ENCODE measurements around the gene CAMTA2.
"Not testable (repeated sequence)": the region's sequence is repeated elsewhere in the genome, so short reads cannot be mapped to it uniquely, and the experiment has no call there.

The CAMTA2 gene

DNA sequence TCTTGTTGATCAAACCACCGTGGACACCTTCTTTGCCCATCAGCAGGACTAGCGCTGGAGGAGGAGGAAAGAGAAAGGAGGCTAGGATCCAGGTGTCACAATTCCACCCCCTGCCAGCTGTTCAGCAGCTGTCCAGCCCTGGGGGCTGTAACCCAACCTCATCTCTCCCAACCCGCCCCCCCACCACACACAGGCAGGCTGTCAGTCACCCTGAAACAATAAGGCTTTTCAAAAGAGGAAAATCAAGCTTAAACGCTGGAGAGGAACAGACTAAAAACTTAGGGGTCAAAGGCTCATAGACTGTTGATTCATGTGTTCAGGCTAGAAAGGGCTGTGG lies 41.6 kb downstream of the CAMTA2 start:
- DNase-seq: no peak

DNA sequence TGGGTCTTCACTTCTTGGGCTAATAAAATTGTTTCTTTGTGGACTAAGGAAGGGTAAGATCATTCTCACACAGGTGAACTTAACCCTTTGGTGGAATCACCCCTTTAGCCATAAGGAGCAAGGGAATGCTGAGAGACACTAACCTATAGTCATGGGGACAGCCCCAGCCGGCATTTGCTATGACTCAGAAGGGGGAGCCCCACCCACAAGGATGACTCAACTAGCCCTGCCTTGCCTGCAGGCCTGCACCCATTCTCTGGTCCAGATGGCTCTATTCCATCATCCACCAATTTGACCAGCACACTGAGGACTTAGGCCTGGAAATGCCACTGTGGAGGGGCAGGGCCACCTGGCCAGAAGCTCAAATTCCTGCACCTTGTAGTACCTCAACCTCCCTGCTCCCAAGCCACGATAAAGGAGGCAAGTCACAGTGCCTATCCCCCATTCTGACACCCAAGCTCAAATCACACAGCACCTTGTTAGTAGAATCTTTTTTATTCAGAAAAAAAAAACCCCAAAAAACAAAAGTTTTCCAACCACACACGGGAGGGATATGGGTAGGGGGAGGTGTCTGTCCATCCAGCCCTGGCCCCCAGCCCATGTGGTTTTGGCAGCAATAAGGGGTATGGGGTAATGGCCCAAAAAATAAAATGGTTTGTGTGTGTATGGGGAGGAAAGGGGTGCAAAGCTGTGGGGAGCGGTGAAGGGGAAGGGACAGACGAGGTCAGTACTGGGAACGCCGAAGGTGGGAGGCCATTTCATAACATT lies 42.1 kb downstream of the CAMTA2 start:
- DNase-seq: peak; percentile 61

DNA sequence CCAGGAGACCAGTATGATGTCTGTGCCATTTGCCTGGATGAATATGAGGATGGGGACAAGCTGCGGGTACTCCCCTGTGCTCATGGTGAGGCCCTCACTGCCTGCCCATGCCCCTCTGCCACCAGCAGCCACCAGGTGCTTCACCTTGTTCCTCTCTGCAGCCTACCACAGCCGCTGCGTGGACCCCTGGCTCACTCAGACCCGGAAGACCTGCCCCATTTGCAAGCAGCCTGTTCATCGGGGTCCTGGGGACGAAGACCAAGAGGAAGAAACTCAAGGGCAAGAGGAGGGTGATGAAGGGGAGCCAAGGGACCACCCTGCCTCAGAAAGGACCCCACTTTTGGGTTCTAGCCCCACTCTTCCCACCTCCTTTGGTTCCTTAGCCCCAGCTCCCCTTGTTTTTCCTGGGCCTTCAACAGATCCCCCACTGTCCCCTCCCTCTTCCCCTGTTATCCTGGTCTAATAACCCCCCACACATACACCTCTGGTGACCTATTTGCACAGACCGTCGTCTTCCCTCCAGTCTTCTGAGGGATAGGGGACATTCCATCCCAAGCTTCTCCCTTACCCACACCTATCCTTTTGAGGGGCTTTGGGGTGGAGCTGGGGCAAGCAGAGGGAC lies 42.8 kb downstream of the CAMTA2 start:
- no peak for DNase-seq

DNA sequence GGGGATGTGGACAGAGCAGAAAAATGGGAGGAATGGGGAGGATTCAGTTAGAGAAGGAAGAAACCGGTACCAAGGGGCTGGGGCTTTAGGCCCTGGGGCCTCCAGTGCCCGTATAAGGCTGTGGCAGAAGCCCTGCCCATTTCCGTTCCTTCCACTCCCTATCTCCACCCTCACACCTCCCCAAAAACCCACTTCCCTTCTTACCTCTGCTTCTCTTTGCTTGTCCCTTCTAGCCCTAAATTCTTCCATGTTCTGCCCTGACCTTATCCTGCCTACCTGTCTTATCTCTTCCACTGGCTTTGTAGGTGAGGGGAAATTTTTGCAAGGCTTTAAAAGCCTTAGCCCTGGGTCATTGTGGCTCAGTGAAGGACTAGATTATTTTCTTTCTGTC lies 43.3 kb downstream of the CAMTA2 start:
- peak; percentile 67 for DNase-seq

DNA sequence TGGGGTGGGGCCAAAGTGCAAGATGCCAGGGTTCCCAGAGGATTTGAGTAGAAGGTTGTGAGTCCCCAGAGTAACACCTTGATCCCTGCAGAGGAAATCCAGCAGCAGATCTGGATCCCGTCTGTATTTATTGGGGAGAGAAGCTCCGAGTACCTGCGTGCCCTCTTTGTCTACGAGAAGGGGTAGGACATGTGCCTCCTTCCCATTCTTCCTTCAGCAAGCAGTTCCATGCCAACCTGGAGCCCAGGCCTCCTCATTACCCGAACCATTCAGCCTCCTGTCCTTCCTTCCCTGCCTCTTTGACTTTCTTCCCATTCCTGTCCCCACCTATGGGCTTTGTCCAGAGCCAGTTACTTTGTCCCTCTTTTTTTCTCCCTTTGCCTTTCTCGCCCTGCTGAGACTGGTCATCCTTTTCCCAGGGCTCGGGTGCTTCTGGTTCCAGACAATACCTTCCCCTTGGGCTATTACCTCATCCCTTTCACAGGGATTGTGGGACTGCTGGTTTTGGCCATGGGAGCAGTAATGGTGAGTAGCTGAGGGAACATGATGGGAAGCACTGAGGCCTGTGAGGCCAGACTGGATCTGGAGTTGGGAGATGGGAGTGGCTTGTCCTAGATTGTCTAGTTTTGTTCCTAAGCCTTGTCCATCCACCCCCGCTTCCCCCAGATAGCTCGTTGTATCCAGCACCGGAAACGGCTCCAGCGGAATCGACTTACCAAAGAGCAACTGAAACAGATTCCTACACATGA lies 44.5 kb downstream of the CAMTA2 start:
- DNase-seq: no peak

DNA sequence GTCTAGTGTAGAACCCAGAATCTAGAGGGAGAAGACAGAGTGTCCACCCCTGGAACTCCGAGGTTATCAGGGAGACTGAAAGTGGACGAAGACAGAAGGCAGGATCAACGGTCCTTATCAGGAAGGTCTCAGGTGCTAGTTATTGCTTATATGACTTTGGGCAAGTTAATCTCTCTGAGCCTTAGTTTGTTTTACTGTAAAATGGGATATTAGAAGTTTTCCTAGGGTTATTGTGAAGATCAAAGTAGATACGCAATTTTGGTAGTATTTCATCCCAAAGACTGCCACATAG lies 46.2 kb downstream of the CAMTA2 start:
- DNase-seq: no peak

DNA sequence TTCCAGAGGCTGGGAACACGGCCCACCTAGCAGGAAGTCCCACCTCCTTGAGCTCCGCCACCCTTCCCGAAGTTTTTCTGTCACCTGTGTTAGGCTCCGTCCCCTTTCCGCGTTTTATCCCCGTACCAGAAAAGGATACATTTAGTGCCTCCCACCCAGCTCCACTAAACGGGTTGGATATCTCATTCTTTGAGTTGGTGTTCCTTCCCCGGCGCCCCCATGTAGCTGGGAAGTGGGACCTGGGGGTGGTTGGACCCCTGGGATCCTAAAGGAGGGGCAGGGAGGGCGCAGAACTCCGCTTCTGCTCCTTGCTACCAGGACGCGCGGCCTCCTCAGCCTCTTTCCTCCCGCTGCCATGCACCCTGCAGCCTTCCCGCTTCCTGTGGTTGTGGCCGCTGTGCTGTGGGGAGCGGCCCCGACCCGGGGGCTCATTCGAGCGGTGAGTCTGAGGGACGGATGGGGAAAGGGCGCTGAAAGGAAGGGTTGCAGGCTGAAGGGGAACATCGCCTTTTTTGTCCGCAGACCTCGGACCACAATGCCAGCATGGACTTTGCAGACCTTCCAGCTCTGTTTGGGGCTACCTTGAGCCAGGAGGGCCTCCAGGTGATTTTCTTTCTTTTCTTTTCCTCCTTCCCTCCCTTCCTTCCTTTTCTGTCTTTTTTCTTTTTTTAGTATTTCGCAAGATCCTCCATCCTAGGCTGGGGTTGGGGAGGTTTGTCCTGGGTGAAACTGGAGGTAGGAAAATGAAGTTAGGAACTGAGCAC lies 46.7 kb downstream of the CAMTA2 start:
- DNase-seq: peak; percentile 34

DNA sequence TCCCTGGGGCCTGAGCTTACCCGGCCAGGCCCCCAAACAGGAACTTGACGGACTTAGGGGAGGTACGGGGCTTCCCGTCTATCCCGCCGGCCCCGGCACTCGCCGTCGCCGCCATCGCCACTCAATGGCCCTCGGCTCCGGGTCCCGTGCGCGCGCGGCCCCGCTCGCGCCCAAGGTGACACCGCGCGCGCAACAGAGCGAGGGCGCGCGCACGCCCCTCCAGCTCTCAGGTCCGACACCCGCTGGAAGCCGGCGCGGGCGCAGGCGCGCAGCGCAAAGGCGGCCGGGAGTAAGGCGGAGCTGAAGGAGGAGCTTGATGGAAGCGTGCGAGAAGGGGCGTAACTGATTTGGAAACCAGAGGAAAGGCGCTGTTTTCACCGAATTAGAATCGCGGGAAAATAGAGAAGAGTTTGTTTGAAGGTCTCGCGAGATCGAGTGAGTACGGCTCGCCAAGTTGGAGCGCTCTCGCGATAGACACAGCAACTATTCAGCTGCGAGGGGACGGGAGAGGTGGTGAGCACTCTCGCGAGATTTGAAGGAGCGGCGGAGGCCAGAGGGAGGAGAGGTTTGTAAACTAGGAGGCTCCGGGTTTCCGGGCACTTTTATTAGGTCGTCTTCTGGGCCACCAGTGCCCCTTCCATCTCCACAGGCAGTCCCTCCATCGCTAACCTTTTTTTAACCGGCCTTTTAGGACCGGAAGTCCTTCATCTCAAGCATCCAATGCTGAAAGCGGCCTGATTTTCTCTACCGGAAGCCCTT lies 47.5 kb downstream of the CAMTA2 start, which contains the start of the genes RNF167 and SLC25A11:
TSS of gene RNF167 (plus strand) at position 473 of the 759 bp plus-strand sequence. CDS start 642 bp downstream, outside the sequence.
TSS of gene SLC25A11 (minus strand) at position 251 of the 759 bp plus-strand sequence. CDS start at position 115, 136 bp downstream.
- peak; percentile 99 for DNase-seq

DNA sequence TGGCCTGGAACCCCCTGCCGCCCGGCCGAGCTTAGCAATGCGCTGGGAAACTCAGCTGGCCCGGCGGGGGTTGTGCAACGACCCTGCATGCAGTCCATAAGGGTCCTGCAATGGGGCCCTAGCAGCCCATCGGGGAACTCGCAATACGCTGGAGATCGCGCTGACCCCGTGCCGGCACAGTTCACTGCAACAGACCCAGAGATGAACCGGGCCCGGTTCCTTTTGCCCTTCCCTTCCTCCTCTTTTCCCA lies 48.0 kb downstream of the CAMTA2 start:
- no peak for DNase-seq

DNA sequence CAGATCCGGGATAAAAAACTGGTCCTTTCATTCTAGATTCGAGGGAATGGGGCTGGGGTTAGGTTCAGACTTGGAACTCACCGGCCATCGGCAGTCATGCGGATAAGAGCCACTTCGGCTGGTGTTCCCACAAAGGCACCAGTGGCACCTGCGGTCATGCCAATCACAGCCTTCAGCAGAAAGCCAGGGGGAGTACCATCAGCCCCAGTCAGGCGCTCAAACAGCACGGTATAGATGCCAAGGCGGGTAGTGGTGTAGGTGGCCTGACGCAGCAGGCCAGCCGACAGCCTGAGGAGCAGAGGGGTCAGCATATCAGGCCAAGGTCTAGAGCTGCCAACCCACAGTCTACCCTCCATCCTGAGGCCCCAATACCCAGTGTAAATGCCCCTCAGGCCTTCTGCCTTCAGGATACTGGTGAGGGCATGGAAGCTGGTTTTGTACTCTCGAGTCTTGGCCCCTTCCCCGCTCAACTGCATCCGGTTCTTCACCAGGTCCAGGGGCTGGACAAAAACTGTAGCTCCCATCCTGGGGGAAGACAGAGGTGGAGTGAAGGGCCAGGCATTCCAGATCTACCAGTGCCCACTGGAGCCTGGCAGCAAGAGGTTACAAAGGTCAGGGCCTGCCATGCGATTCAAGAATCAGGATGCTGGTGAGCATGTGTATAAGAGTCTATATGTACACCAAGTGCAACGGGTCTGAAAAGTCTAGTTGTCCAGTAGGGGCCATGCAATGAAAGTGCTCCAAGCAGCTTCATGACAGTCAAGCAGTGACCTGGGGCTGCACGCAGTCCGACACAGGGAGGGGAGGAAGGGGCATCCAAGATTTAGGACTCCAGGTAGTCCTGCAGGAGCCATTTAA lies 48.6 kb downstream of the CAMTA2 start:
- no peak for DNase-seq

DNA sequence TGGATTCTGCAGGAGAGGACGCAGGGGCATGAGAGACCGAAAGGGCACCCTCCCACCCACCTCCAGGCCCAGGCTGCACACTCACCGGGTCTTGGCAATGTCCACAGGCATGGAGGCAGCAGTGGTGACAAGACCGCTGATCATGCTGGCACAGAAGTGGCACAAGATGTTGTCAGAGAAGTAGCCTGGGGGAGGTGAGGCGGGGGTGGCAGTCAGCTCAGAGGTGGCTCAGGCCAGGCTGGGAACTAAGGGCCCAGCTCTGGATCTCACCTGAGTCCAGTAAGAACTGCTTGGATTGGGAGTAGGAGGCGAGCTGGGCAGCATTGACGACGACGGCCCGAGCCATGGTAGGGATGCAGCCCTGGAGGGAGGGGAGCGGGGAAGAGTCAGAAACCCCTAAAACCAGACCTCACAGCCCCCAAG lies 49.4 kb downstream of the CAMTA2 start:
- no peak for DNase-seq

DNA sequence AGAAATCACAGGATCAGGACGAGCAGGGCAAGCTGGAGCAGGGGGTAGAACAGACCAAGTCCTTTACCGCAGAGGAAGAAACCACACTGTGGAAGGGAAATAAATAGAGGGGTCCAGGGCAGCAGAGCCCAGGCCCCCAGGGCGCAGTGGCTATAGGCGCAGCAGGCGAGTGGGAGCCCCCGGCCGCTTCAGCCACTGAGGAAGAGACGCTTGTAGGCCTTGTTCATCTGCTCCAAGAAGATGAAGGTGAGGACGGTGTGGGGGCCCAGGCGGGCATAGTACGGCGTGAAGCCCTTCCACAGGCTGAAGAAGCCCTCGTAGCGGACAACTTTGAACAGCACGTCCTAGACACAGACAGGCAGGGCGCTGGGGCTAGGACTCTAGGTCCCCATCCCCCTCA lies 49.9 kb downstream of the CAMTA2 start:
- no peak for DNase-seq

DNA sequence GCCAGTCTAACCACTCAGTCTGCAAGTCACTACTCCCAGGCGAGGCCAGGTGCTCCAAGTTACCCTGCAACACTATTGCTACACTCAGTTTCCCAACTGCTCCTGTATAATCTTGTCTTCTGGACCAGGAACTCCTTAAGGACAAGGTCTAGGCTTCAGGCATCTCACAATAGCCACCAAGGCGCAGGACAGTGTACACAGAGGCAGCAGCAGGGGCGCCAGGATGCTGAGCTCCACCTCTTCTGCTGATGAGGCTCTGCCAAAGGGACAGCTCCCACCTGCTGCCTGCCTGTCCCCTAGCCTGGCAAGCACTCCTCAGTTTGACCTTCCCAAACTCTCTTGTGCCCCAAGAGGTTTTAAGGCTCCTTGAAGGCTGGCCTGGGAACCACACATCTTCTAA lies 51.0 kb downstream of the CAMTA2 start:
- no peak for DNase-seq

DNA sequence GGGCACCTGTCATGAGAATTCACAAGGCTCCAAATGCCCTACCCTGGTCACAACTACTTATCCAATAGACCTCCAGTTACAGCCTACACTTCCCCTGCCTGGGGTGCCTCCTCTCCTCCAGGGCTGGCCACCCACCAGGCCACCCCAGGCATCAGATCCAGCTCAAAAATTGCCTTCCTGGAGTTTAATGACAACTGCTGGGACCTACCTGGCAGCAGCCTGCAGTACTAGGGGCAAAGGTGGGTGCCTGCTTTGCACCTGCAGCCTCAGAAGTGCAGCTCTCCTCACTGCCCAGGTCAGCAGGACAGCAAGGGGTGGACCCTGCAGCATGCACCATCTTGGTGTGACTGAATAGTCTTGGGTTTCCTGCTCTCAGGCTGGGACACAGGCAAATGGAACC lies 51.8 kb downstream of the CAMTA2 start:
- DNase-seq: no peak

DNA sequence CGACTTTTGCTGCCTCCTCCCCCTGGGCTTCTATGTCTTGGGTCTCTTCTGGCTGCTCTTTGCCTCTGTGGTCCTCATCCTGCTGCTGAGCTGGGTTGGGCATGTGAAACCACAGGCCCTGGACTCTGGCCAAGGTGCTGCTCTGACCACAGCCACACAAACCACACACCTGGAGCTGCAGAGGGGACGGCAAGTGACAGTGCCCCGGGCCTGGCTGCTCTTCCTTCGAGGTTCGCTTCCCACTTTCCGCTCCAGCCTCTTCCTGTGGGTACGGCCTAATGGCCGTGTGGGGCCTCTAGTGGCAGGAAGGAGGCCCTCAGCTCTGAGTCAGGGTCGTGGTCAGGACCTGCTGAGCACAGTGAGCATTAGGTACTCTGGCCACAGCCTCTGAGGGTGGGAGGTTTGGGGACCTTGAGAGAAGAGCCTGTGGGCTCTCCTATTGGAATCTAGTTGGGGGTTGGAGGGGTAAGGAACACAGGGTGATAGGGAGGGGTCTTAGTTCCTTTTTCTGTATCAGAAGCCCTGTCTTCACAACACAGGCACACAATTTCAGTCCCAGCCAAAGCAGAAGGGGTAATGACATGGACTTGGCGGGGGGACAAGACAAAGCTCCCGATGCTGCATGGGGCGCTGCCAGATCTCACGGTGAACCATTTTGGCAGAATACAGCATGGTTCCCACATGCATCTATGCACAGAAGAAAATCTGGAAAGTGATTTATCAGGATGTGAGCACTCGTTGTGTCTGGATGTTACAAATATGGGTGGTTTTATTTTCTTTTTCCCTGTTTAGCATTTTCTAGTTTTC lies 53.1 kb downstream of the CAMTA2 start:
- DNase-seq: no peak

DNA sequence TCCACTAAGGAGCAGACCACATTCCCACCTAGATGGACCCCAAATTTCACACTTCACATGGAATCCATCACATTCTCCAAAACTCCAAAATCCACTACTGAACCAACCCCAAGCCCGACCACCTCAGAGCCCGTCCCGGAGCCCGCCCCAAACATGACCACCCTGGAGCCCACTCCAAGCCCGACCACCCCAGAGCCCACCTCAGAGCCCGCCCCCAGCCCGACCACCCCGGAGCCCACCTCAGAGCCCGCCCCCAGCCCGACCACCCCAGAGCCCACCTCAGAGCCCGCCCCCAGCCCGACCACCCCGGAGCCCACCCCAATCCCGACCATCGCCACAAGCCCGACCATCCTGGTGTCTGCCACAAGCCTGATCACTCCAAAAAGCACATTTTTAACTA lies 53.8 kb downstream of the CAMTA2 start:
- no peak for DNase-seq

DNA sequence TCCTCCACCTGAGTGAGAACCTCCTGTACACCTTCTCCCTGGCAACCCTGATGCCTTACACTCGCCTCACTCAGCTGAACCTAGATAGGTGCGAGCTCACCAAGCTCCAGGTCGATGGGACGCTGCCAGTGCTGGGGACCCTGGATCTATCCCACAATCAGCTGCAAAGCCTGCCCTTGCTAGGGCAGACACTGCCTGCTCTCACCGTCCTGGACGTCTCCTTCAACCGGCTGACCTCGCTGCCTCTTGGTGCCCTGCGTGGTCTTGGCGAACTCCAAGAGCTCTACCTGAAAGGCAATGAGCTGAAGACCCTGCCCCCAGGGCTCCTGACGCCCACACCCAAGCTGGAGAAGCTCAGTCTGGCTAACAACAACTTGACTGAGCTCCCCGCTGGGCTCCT lies 54.7 kb downstream of the CAMTA2 start:
- no peak for DNase-seq

DNA sequence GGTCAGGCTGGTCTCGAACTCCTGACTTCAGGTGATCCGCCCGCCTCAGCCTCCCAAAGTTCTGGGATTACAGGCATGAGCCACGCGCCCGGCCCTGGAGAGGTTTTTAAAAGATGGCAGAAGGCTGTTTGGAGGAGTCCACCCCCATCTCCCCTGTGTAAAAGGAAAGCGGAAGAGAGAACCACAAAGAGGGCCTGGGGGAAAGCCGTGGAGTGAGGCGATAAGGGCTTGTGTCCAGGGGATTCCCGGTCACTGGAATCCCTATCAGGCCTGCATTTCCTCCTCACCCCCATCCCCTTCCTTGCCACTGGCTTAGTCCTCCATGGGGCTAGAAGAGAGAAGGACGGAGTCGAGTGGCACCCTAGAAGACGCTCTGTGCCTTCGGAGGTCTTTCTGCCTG lies 55.5 kb downstream of the CAMTA2 start, which contains the start of gene GP1BA:
TSS of gene GP1BA (plus strand) at position 315 of the 400 bp plus-strand sequence. CDS start 328 bp downstream, outside the sequence.
- no peak for DNase-seq

DNA sequence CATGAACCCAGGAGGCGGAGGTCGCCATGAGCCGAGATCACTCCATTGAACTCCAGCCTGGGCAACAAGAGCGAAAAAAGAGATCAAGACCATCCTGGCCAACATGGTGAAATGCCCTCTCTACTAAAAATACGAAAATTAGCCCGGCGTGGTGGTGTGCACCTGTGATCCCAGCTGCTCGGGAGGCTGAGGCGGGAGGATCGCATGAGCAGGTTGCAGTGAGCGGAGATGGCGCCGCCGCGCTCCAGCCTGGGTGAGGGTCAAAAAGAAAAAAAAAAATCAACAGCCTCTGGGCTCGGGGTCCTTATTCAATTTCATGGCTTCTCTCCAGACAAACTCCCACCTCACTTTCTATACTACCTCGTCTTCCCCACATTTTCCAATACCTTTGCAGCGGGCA lies 58.6 kb downstream of the CAMTA2 start:
- no peak for DNase-seq

DNA sequence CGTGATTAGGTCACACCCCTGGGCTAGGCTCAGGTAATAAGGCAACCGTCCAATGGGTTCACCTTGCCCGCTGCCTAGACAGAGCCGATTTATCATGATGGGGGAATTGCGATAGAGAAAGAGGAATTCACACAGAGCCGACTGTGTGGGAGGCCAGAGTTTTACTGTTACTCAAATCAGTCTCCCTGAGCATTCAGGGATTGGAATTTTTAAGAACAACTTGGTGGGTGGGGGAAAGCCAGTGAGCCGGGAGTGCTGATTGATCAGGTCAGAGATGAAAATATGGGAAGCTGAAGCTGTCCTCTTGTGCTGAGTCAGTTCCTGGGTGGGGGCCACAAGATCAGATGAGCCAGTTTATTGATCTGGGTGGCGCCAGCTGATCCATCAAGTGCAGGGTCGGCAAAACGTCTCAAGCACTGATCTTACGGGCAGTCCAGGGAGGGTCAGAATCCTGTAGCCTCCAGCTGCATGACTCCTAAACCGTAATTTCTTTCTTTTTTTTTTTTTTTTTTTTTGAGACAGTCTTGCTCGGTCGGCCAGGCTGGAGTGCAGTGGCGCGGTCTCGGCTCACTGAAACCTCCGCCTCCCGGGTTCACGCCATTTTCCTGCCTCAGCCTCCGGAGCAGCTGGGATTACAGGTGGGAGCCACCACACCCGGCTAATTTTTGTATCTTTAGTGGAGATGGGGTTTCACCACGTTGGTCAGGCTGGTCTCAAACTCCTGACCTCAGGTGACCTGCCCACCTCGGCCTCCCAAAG lies 60.7 kb downstream of the CAMTA2 start:
- not testable (repeated sequence) for DNase-seq
